ENCODE measurements around the gene PRKCZ.
A peak's percentile ranks its signal among the peaks of the same experiment; 100 is the strongest.

DNA sequence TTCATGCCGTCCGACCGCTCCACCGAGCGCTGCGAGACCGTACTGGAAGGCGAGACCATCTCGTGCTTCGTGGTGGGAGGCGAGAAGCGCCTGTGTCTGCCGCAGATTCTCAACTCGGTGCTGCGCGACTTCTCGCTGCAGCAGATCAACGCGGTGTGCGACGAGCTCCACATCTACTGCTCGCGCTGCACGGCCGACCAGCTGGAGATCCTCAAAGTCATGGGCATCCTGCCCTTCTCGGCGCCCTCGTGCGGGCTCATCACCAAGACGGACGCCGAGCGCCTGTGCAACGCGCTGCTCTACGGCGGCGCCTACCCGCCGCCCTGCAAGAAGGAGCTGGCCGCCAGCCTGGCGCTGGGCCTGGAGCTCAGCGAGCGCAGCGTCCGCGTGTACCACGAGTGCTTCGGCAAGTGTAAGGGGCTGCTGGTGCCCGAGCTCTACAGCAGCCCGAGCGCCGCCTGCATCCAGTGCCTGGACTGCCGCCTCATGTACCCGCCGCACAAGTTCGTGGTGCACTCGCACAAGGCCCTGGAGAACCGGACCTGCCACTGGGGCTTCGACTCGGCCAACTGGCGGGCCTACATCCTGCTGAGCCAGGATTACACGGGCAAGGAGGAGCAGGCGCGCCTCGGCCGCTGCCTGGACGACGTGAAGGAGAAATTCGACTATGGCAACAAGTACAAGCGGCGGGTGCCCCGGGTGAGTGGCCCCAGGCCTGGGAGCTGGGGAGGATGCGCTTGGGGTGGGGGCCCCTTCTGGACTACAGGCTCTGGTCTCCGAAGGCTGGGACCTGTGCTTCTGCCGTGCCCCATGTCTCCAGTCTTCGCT is 179.0 kb downstream of the PRKCZ start:
- peak in 1 of 2 donors; percentile 31 for TF ChIP-seq POLR2A (IDR thresholded peaks at IDR 0.05)
- TF ChIP-seq, protein P1, sequence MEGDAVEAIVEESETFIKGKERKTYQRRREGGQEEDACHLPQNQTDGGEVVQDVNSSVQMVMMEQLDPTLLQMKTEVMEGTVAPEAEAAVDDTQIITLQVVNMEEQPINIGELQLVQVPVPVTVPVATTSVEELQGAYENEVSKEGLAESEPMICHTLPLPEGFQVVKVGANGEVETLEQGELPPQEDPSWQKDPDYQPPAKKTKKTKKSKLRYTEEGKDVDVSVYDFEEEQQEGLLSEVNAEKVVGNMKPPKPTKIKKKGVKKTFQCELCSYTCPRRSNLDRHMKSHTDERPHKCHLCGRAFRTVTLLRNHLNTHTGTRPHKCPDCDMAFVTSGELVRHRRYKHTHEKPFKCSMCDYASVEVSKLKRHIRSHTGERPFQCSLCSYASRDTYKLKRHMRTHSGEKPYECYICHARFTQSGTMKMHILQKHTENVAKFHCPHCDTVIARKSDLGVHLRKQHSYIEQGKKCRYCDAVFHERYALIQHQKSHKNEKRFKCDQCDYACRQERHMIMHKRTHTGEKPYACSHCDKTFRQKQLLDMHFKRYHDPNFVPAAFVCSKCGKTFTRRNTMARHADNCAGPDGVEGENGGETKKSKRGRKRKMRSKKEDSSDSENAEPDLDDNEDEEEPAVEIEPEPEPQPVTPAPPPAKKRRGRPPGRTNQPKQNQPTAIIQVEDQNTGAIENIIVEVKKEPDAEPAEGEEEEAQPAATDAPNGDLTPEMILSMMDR (IDR thresholded peaks at IDR 0.05): peak in 3 of 4 experiments; percentile 12 to 29 (median 26)

Measured in uterus (tissue), 2 donors.